B cell (primary cell): ENCODE results near the gene LRRC42. TPM values are rescaled to one million over a fixed set of nuclear protein-coding genes. Genes with fewer than 3 reads are reported as not detected.

Source experiments
- ATAC-seq: fragments of 200-7000 bp; cut with Tn5 transposase; one replicate; pipeline ENCODE4 v1.10.0; 2021; ENCODE audit warnings: low read depth, mild to moderate bottlenecking, moderate number of reproducible peaks, moderate library complexity
- CTCF ChIA-PET: fragments of 350-600 bp; sonication (Branson Sonifier 250); formaldehyde crosslinking; loops from one replicate; lab custom pipeline; 2021; ENCODE audit warnings: antibody characterized with exemption, inconsistent platforms; lab: Charles Lee
- POLR2A ChIA-PET: fragments of 350-600 bp; sonication (Branson Sonifier 250); formaldehyde crosslinking; loops from one replicate; lab custom pipeline; 2021; ENCODE audit warnings: antibody characterized with exemption; lab: Charles Lee
- DNase-seq: peaks from one replicate; pipeline ENCODE4 v3.0.0; 2013
- H2AFZ ChIP-seq: 2 replicates; pipeline ENCODE4 v1.6.1; 2012; ENCODE audit warnings: mild to moderate bottlenecking, low read depth, low read length; ENCODE audit not compliant: insufficient read depth, poor library complexity, severe bottlenecking
- H3K27ac ChIP-seq, 2 donors: 1 replicate in 1 of 2; 2 replicates in 1 of 2; pipeline ENCODE4 v1.5.1; 2012 to 2013; ENCODE audit warnings: low read length in 2 of 2, mild to moderate bottlenecking in 2 of 2, moderate library complexity in 1 of 2
- H3K27me3 ChIP-seq, 4 experiments: fragments of 200-600 bp in 1 of 4; sonication (generic) in 1 of 4; replicated peaks in 1 of 4; 1 replicate in 2 of 4; 2 replicates in 2 of 4; pipeline versions ENCODE4 v1.6.1 to v1.7.0; 2013 to 2016; ENCODE audit warnings: low read length in 3 of 4, mild to moderate bottlenecking in 2 of 4, mixed read lengths in 1 of 4, moderate library complexity in 1 of 4; ENCODE audit not compliant: insufficient read depth in 4 of 4, control insufficient read depth in 3 of 4; ENCODE audit errors: control extremely low read depth in 1 of 4
- H3K36me3 ChIP-seq, 2 experiments: replicated peaks in 1 of 2; 1 replicate in 1 of 2; 2 replicates in 1 of 2; pipeline versions ENCODE4 v1.6.1 to v1.7.1; 2013; ENCODE audit warnings: low read length in 1 of 2; ENCODE audit not compliant: insufficient read depth in 2 of 2, control insufficient read depth in 1 of 2; ENCODE audit errors: control extremely low read depth in 1 of 2, extremely low read depth in 1 of 2
- H3K4me1 ChIP-seq, 2 donors: fragments of 200-600 bp in 1 of 2; sonication (generic) in 1 of 2; 1 replicate in 1 of 2; 2 replicates in 1 of 2; pipeline versions ENCODE4 v1.5.1 to v1.6.1; 2013 to 2017; ENCODE audit warnings: low read length in 2 of 2; ENCODE audit not compliant: control insufficient read depth in 2 of 2, insufficient read depth in 2 of 2
- H3K4me2 ChIP-seq: replicated peaks from 2 replicates; pipeline ENCODE3; 2012; ENCODE audit warnings: mild to moderate bottlenecking, low read depth, low read length; ENCODE audit not compliant: poor library complexity, severe bottlenecking
- H3K4me3 ChIP-seq, 5 experiments: fragments of 200-600 bp in 1 of 5; sonication (generic) in 1 of 5; 1 replicate in 3 of 5; 2 replicates in 2 of 5; pipeline versions ENCODE4 v1.5.1 to v1.7.0; 2011 to 2016; ENCODE audit warnings: low read length in 4 of 5, mild to moderate bottlenecking in 4 of 5, low read depth in 2 of 5, control low read depth in 1 of 5, moderate library complexity in 1 of 5; ENCODE audit not compliant: insufficient read depth in 1 of 5; ENCODE audit errors: control extremely low read depth in 1 of 5, extremely low read depth in 1 of 5
- H3K79me2 ChIP-seq: fragments of 200-600 bp; sonication (generic); one replicate; pipeline ENCODE4 v1.6.0; 2016; ENCODE audit warnings: low read length; ENCODE audit not compliant: control insufficient read depth, insufficient read depth
- H3K9ac ChIP-seq: fragments of 200-600 bp; sonication (generic); 2 replicates; pipeline ENCODE4 v1.6.1; 2017; ENCODE audit warnings: mild to moderate bottlenecking, low read length, moderate library complexity
- H3K9me3 ChIP-seq, 3 donors: one replicate each; pipeline versions ENCODE4 v1.6.1 to v1.7.1; 2013; ENCODE audit warnings: low read length in 2 of 3; ENCODE audit not compliant: control insufficient read depth in 2 of 3, insufficient read depth in 1 of 3; ENCODE audit errors: control extremely low read depth in 1 of 3
- H4K20me1 ChIP-seq: 2 replicates; pipeline ENCODE4 v1.6.0; 2012; ENCODE audit warnings: mild to moderate bottlenecking, low read length; ENCODE audit not compliant: insufficient read depth, control insufficient read depth, poor library complexity, severe bottlenecking
- H3K27ac Mint-ChIP-seq: one replicate; pipeline ENCODE4 v1.8.0; 2021; ENCODE audit warnings: mixed read lengths
- H3K27me3 Mint-ChIP-seq: one replicate; pipeline ENCODE4 v1.8.0; 2021; ENCODE audit warnings: mixed read lengths
- H3K4me1 Mint-ChIP-seq: one replicate; pipeline ENCODE4 v1.8.0; 2021; ENCODE audit warnings: mixed read lengths
- H3K4me3 Mint-ChIP-seq: one replicate; pipeline ENCODE4 v1.8.0; 2021; ENCODE audit warnings: mixed read lengths
- H3K9me3 Mint-ChIP-seq: one replicate; pipeline ENCODE4 v1.8.0; 2022; ENCODE audit warnings: mixed read lengths; ENCODE audit not compliant: insufficient read depth
- CTCF ChIP-seq: fragments of 200-600 bp; IDR thresholded peaks from one replicate; pipeline ENCODE4 v1.8.0; 2022; ENCODE audit warnings: antibody characterized with exemption, mild to moderate bottlenecking
- EZH2 ChIP-seq: IDR thresholded peaks from 2 replicates; pipeline ENCODE4 v1.6.1; 2012; ENCODE audit warnings: borderline replicate concordance, low read depth, mild to moderate bottlenecking, moderate library complexity, low read length; ENCODE audit not compliant: insufficient read depth, poor library complexity, severe bottlenecking
- WGBS: methylation state at CpG from one replicate; pipeline ENCODE4 v1.1.5; 2013; ENCODE audit warnings: missing lambda C conversion rate; ENCODE audit not compliant: insufficient coverage; 5-methylcytosine and 5-hydroxymethylcytosine counted together
- intact Hi-C: fragments of 100-400 bp; cut with micrococcal nuclease; formaldehyde crosslinking; loops from one replicate; pipeline ENCODE4 v1.10.0; 2022
- polyA plus RNA-seq: library from polyadenylated mRNA; depleted of rRNA; stranded (reverse); fragments of >200 nt; gene quantifications from 2 replicates; pipeline ENCODE4 v1.2.3, GENCODE V29; 2012
- total RNA-seq, 2 donors: library from RNA; stranded (reverse); fragments of 120-200 nt in 1 of 2; gene quantifications; 1 replicate in 1 of 2; 2 replicates in 1 of 2; pipeline versions ENCODE4 v1.2.3 to v1.2.4, GENCODE V29; 2013 to 2022

The LRRC42 gene
- total and polyA plus RNA-seq, 2 donors (not counting 1 experiment from before 2014, with no cell fraction given): 4.7 to 10.3 TPM

GRCh38 chr1:53909946-53910345, 36.2 kb upstream of the LRRC42 start:
- Histone ChIP-seq H3K27ac (no peak overlapping the region), H3K27me3 (no peaks in the 10 kb centered on the region), H3K9me3 (no peaks in the 10 kb centered on the region), H3K9ac (no peak overlapping the region), H3K4me2 (no peak overlapping the region), H2AFZ (no peak overlapping the region), H3K79me2 (no peaks in the 10 kb centered on the region), H3K4me3 (no peak overlapping the region), H4K20me1 (no peaks in the 10 kb centered on the region), H3K4me1 (no peaks in the 10 kb centered on the region), H3K36me3 (peaks cover 0 to 8% of the 10 kb centered on the region in 2 experiments)
- no peak overlapping the region for H3K27ac Mint-ChIP-seq
- intact Hi-C loops: no loop called here
- CTCF ChIA-PET: no interaction called here
- DNase-seq: no peak
- H3K4me1 Mint-ChIP-seq: no peaks in the 10 kb centered on the region
- H3K9me3 Mint-ChIP-seq: no peaks in the 10 kb centered on the region
- TF ChIP-seq CTCF (no peak), EZH2 (no peak)
- no peaks in the 10 kb centered on the region for H3K27me3 Mint-ChIP-seq
- no peak for ATAC-seq
- H3K4me3 Mint-ChIP-seq: no peak overlapping the region
- WGBS: 100% methylated on average over 3 of the region's 3 CpGs
- POLR2A ChIA-PET: no interaction called here

GRCh38 chr1:53911442-53911841, 34.7 kb upstream of the LRRC42 start:
- intact Hi-C loops: no loop called here
- DNase-seq (no peak), ATAC-seq (no peak)
- Mint-ChIP-seq H3K27ac (no peak overlapping the region), H3K27me3 (no peaks in the 10 kb centered on the region), H3K9me3 (no peaks in the 10 kb centered on the region), H3K4me1 (no peaks in the 10 kb centered on the region), H3K4me3 (no peak overlapping the region)
- Histone ChIP-seq H3K79me2 (no peaks in the 10 kb centered on the region), H3K9ac (no peak overlapping the region), H3K9me3 (no peaks in the 10 kb centered on the region), H4K20me1 (no peaks in the 10 kb centered on the region), H3K27me3 (no peaks in the 10 kb centered on the region), H3K27ac (no peak overlapping the region), H3K4me1 (no peaks in the 10 kb centered on the region), H3K36me3 (peaks cover 0 to 8% of the 10 kb centered on the region in 2 experiments), H3K4me2 (no peak overlapping the region), H2AFZ (no peak overlapping the region), H3K4me3 (no peak overlapping the region)
- TF ChIP-seq EZH2 (no peak), CTCF (no peak)
- CTCF ChIA-PET: no interaction called here
- POLR2A ChIA-PET: no interaction called here
- WGBS: 100% methylated on average over 1 of the region's 4 CpGs
